Progenitor cell of endocrine pancreas (in vitro differentiated cells): ENCODE results near the gene TMEM218. TPM values are rescaled to one million over a fixed set of nuclear protein-coding genes. Genes with fewer than 3 reads are reported as not detected.

ENCODE experiments used
- DNase-seq: peaks from one replicate; pipeline ENCODE4 v3.0.0; 2021; ENCODE audit warnings: low spot score; ENCODE audit not compliant: unreplicated experiment
- H3K27ac Mint-ChIP-seq: 2 replicates; pipeline ENCODE4 v1.8.0; 2021; ENCODE audit warnings: mild to moderate bottlenecking, moderate library complexity, mixed read lengths
- H3K27me3 Mint-ChIP-seq: 2 replicates; pipeline ENCODE4 v1.8.0; 2021; ENCODE audit warnings: mixed read lengths
- H3K36me3 Mint-ChIP-seq: 2 replicates; pipeline ENCODE4 v1.8.0; 2022; ENCODE audit warnings: mixed read lengths; ENCODE audit not compliant: insufficient read depth
- H3K4me1 Mint-ChIP-seq: 2 replicates; pipeline ENCODE4 v1.8.0; 2021; ENCODE audit warnings: low read depth, mixed read lengths
- H3K4me3 Mint-ChIP-seq: 2 replicates; pipeline ENCODE4 v1.8.0; 2021; ENCODE audit warnings: low read depth, mild to moderate bottlenecking, moderate library complexity, mixed read lengths
- H3K9me3 Mint-ChIP-seq: 2 replicates; pipeline ENCODE4 v1.8.0; 2021; ENCODE audit warnings: low read depth, mixed read lengths
- CTCF ChIP-seq: fragments of 200-600 bp; sonication (generic); IDR thresholded peaks from one replicate; pipeline ENCODE4 v1.5.0; 2021; ENCODE audit warnings: antibody characterized with exemption, mild to moderate bottlenecking; ENCODE audit not compliant: unreplicated experiment
- total RNA-seq: library from RNA; stranded (reverse); gene quantifications from 2 replicates; pipeline ENCODE4 v1.2.1, GENCODE V29; 2021

The TMEM218 gene
- total RNA-seq, 1 donor from 2014 or later: 18.1 TPM

- no peak for TF ChIP-seq CTCF
- no peak overlapping the region for H3K27ac Mint-ChIP-seq
- peaks cover 16% of the 10 kb centered on the region for H3K4me1 Mint-ChIP-seq
- DNase-seq: no peak
- no peaks in the 10 kb centered on the region for H3K9me3 Mint-ChIP-seq
- peaks cover 26% of the 10 kb centered on the region for H3K27me3 Mint-ChIP-seq
- H3K36me3 Mint-ChIP-seq: no peaks in the 10 kb centered on the region
- H3K4me3 Mint-ChIP-seq: no peak overlapping the region
Measured at GRCh38 chr11:125072218-125072960, 39.0 kb downstream of the TMEM218 start.

- no peak overlapping the region for H3K4me3 Mint-ChIP-seq
- H3K27ac Mint-ChIP-seq: no peak overlapping the region
- no peak for DNase-seq
Measured at GRCh38 chr11:125071846-125072217, 39.6 kb downstream of the TMEM218 start.

GRCh38 chr11:125071435-125071834 is 40.0 kb downstream of the TMEM218 start:
- peaks cover 22% of the 10 kb centered on the region for H3K27me3 Mint-ChIP-seq
- TF ChIP-seq CTCF: no peak
- H3K4me3 Mint-ChIP-seq: no peak overlapping the region
- H3K9me3 Mint-ChIP-seq: no peaks in the 10 kb centered on the region
- no peak for DNase-seq
- H3K4me1 Mint-ChIP-seq: peaks cover 16% of the 10 kb centered on the region
- H3K27ac Mint-ChIP-seq: no peak overlapping the region
- H3K36me3 Mint-ChIP-seq: no peaks in the 10 kb centered on the region

More at GRCh38 chr11:125071846-125072217, 39.6 kb downstream of the TMEM218 start:
- no peaks in the 10 kb centered on the region for H3K36me3 Mint-ChIP-seq
- H3K27me3 Mint-ChIP-seq: peaks cover 22% of the 10 kb centered on the region
- peaks cover 16% of the 10 kb centered on the region for H3K4me1 Mint-ChIP-seq
- H3K9me3 Mint-ChIP-seq: no peaks in the 10 kb centered on the region
- no peak for TF ChIP-seq CTCF

- H3K27ac Mint-ChIP-seq: no peak overlapping the region
- TF ChIP-seq CTCF: no peak
- H3K36me3 Mint-ChIP-seq: no peaks in the 10 kb centered on the region
- no peak for DNase-seq
- peaks cover 16% of the 10 kb centered on the region for H3K4me1 Mint-ChIP-seq
- no peak overlapping the region for H3K4me3 Mint-ChIP-seq
- no peaks in the 10 kb centered on the region for H3K9me3 Mint-ChIP-seq
- H3K27me3 Mint-ChIP-seq: peaks cover 27% of the 10 kb centered on the region
Measured at GRCh38 chr11:125070699-125071254, 40.6 kb downstream of the TMEM218 start.

GRCh38 chr11:125069796-125070195 is 41.6 kb downstream of the TMEM218 start:
- no peaks in the 10 kb centered on the region for H3K36me3 Mint-ChIP-seq
- TF ChIP-seq CTCF: no peak
- no peak overlapping the region for H3K27ac Mint-ChIP-seq
- peaks cover 33% of the 10 kb centered on the region for H3K27me3 Mint-ChIP-seq
- H3K4me1 Mint-ChIP-seq: peaks cover 16% of the 10 kb centered on the region
- no peak overlapping the region for H3K4me3 Mint-ChIP-seq
- no peak for DNase-seq
- H3K9me3 Mint-ChIP-seq: no peaks in the 10 kb centered on the region
